ENCODE measurements around the gene USP5.

DNA sequence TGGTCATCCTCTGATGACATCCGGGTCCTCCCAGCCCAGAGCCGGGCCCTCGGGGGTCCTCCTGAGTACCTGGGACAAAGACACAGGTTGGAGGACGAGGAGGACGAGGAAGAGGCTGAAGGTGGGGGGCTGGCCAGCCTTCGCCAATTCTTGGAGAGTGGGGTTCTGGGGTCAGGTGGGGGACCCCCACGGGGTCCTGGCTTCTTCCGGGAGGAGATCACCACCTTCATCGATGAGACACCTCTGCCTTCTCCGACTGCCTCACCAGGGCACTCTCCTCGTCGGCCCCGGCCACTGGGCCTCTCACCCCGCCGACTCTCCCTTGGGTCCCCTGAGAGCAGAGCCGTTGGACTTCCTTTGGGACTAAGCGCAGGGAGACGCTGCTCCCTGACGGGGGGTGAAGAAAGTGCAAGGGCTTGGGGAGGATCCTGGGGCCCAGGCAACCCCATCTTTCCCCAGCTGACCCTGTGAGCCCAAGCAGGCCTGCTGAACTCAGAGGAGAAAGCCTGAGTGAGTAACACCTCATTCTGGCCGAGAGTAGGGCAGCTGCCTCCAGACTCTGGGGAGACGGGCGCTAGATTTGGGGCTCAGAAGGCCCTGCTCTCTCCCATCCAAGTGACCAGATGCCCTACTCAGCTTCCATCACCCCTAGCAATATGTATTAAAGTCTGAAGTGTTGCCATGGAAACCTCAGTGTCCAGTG, 25.1 kb upstream of the USP5 start:
- TF ChIP-seq, protein P1, sequence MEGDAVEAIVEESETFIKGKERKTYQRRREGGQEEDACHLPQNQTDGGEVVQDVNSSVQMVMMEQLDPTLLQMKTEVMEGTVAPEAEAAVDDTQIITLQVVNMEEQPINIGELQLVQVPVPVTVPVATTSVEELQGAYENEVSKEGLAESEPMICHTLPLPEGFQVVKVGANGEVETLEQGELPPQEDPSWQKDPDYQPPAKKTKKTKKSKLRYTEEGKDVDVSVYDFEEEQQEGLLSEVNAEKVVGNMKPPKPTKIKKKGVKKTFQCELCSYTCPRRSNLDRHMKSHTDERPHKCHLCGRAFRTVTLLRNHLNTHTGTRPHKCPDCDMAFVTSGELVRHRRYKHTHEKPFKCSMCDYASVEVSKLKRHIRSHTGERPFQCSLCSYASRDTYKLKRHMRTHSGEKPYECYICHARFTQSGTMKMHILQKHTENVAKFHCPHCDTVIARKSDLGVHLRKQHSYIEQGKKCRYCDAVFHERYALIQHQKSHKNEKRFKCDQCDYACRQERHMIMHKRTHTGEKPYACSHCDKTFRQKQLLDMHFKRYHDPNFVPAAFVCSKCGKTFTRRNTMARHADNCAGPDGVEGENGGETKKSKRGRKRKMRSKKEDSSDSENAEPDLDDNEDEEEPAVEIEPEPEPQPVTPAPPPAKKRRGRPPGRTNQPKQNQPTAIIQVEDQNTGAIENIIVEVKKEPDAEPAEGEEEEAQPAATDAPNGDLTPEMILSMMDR (IDR thresholded peaks at IDR 0.05; ENCODE audit: control extremely low read depth in 1 of 3, insufficient read depth in 1 of 3, low read depth in 1 of 3, low read length in 3 of 3), result no peak
- TF ChIP-seq POLR2AphosphoS5 (IDR thresholded peaks at IDR 0.05; ENCODE audit: low read depth, low read length), result no peak

All from H1 (cell line).